Panc1 (cell line): ENCODE results near the gene MAFB.

Experiments
- CTCF ChIP-seq: fragments of 450-650 bp; IDR thresholded peaks from 2 replicates; pipeline ENCODE4 v1.5.1; 2017; ENCODE audit warnings: mild to moderate bottlenecking
- POLR2AphosphoS5 ChIP-seq: IDR thresholded peaks from 2 replicates; pipeline ENCODE4 v1.6.1; 2012; ENCODE audit warnings: mild to moderate bottlenecking, low read depth, low read length, moderate library complexity
- REST ChIP-seq, 2 experiments: IDR thresholded peaks; 2 replicates each; pipeline ENCODE4 v1.6.1; 2011 to 2012; ENCODE audit warnings: low read depth in 2 of 2, control low read depth in 1 of 2, low read length in 1 of 2, mild to moderate bottlenecking in 1 of 2, moderate library complexity in 1 of 2; ENCODE audit not compliant: insufficient read depth in 1 of 2

DNA sequence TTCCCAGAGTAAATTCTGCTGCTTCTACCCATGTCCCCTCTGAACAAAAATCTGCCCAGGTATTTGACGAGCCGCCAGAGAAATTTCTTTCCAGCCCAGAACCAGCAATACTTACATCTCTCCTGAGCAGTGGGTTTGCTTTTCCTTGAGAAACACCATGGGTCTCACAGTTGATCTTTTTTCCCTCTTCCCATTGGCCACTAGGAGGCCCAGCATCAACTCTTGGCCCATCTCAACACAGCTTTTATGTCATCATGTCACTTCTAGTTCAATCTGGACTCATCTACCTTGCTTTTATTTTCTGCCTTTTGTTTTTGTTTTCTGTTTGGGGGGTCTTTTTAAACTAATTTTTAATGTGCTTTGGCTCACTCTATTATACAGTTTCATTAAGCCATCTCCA, 18.8 kb downstream of the MAFB start:
- TF ChIP-seq CTCF (no peak), REST (IDR thresholded peaks at IDR 0.05; ENCODE audit: insufficient read depth in 1 of 2, low read depth in 2 of 2, low read length in 1 of 2) (no peak), POLR2AphosphoS5 (no peak)
